CD4-positive, alpha-beta memory T cell (primary cell): ENCODE measurements around the gene GID4. TPM values are rescaled to one million over a fixed set of nuclear protein-coding genes. Genes with fewer than 3 reads are reported as not detected.
A peak's percentile ranks its signal among the peaks of the same experiment; 100 is the strongest.

Source experiments
- CTCF ChIA-PET: fragments of 350-600 bp; sonication (Branson Sonifier 250); formaldehyde crosslinking; loops from one replicate; lab custom pipeline; 2021; ENCODE audit warnings: inconsistent platforms; ENCODE audit not compliant: partially characterized antibody; lab: Charles Lee
- POLR2A ChIA-PET: fragments of 350-600 bp; sonication (Branson Sonifier 250); formaldehyde crosslinking; loops from one replicate; lab custom pipeline; 2021; ENCODE audit not compliant: partially characterized antibody; lab: Charles Lee
- DNase-seq, 5 donors: peaks; one replicate each; pipeline versions ENCODE4 v3.0.0 to v3.0.0-alpha.2; 2020 to 2022; ENCODE audit warnings: mixed read lengths in 1 of 5
- H3K27ac ChIP-seq: one replicate; pipeline ENCODE4 v1.7.0; 2013; ENCODE audit warnings: low read depth, low read length
- H3K27me3 ChIP-seq: 2 replicates; pipeline ENCODE4 v1.7.0; 2013; ENCODE audit warnings: mild to moderate bottlenecking, low read length, moderate library complexity; ENCODE audit not compliant: insufficient read depth
- H3K36me3 ChIP-seq: 2 replicates; pipeline ENCODE4 v1.7.0; 2013; ENCODE audit warnings: mild to moderate bottlenecking, low read length, moderate library complexity; ENCODE audit not compliant: insufficient read depth
- H3K4me1 ChIP-seq: 2 replicates; pipeline ENCODE4 v1.7.0; 2013; ENCODE audit warnings: mild to moderate bottlenecking, low read length, moderate library complexity; ENCODE audit not compliant: insufficient read depth
- H3K4me3 ChIP-seq, 2 donors: one replicate each; pipeline ENCODE4 v1.7.0; 2013; ENCODE audit warnings: low read length in 2 of 2, mild to moderate bottlenecking in 1 of 2
- H3K9me3 ChIP-seq, 2 donors: one replicate each; pipeline ENCODE4 v1.7.0; 2013; ENCODE audit warnings: low read length in 2 of 2, control low read depth in 1 of 2; ENCODE audit not compliant: control insufficient read depth in 1 of 2
- H3K27ac Mint-ChIP-seq, 7 donors: one replicate each; pipeline ENCODE4 v1.8.0; 2020 to 2021; ENCODE audit warnings: mixed read lengths in 7 of 7, mild to moderate bottlenecking in 6 of 7, inconsistent platforms in 3 of 7, moderate library complexity in 3 of 7
- H3K27me3 Mint-ChIP-seq, 2 donors: one replicate each; pipeline ENCODE4 v1.8.0; 2020 to 2021; ENCODE audit warnings: mixed read lengths in 2 of 2
- H3K36me3 Mint-ChIP-seq, 2 donors: one replicate each; pipeline ENCODE4 v1.8.0; 2020 to 2021; ENCODE audit warnings: mixed read lengths in 2 of 2, inconsistent platforms in 1 of 2, mild to moderate bottlenecking in 1 of 2
- H3K4me1 Mint-ChIP-seq, 4 donors: one replicate each; pipeline ENCODE4 v1.8.0; 2020 to 2021; ENCODE audit warnings: mixed read lengths in 4 of 4, mild to moderate bottlenecking in 1 of 4
- H3K4me3 Mint-ChIP-seq, 8 donors: one replicate each; pipeline ENCODE4 v1.8.0; 2020 to 2021; ENCODE audit warnings: mixed read lengths in 8 of 8, mild to moderate bottlenecking in 7 of 8, moderate library complexity in 6 of 8, inconsistent platforms in 3 of 8
- H3K9me3 Mint-ChIP-seq, 8 donors: one replicate each; pipeline ENCODE4 v1.8.0; 2020 to 2021; ENCODE audit warnings: mixed read lengths in 8 of 8, mild to moderate bottlenecking in 5 of 8, inconsistent platforms in 3 of 8, moderate library complexity in 1 of 8
- intact Hi-C: fragments of 100-400 bp; cut with micrococcal nuclease; formaldehyde crosslinking; loops from one replicate; pipeline ENCODE4 v1.15.1; 2023
- polyA plus RNA-seq, 2 donors: library from polyadenylated mRNA; unstranded; fragments of 300-500 nt; fragmentation: Illumina TruSeq; gene quantifications; one replicate each; pipeline ENCODE4 v1.2.3, GENCODE V29; 2021
- total RNA-seq, 2 experiments: library from RNA; stranded (reverse); gene quantifications; one replicate each; pipeline ENCODE4 v1.2.3, GENCODE V29; 2021

Gene GID4
- total and polyA plus RNA-seq, 4 experiments from 2014 or later: 6.5 to 13.1 (median 9.8) TPM

DNA sequence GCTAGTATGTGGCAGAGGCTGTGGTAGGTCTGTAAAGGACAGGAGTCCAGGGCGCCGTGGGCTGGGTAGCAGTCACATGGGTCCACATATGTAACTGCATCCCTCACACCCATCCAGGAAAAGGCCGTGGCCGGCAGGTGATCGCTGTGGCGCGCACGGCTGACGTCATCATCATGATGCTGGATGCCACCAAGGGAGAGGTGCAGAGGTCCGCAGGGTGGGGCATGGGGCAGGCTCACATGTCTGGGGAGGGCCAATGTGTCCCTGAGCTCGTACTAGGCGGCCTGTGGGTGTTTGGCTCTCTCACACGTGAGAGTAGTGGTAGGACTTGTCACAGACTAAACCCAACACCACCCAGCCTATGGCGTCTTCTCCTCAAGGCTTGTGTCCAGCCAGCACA is 60.3 kb downstream of the GID4 start:
- CTCF ChIA-PET: no interaction called here
- peaks cover 15 to 52% of the 10 kb centered on the region in 2 donors for H3K36me3 Mint-ChIP-seq
- H3K27me3 Mint-ChIP-seq: no peaks in the 10 kb centered on the region
- H3K9me3 Mint-ChIP-seq: no peaks in the 10 kb centered on the region
- no peak overlapping the region for H3K4me3 ChIP-seq
- H3K4me3 Mint-ChIP-seq: no peak overlapping the region
- H3K27me3 ChIP-seq: no peaks in the 10 kb centered on the region
- H3K4me1 Mint-ChIP-seq: peaks cover 2 to 9% (median 5%) of the 10 kb centered on the region in 4 donors
- intact Hi-C loops: no loop called here
- H3K4me1 ChIP-seq: no peaks in the 10 kb centered on the region
- H3K9me3 ChIP-seq: no peaks in the 10 kb centered on the region
- POLR2A ChIA-PET: no interaction called here
- H3K27ac Mint-ChIP-seq: peak overlapping the region in 2 of 7 donors; percentile 11 to 42
- H3K36me3 ChIP-seq: peaks cover 47% of the 10 kb centered on the region
- H3K27ac ChIP-seq: no peak overlapping the region
- DNase-seq: no peak

GRCh38 chr17:18100616-18101015 is 61.4 kb downstream of the GID4 start:
- no peak overlapping the region for H3K27ac ChIP-seq
- no peak overlapping the region for H3K27ac Mint-ChIP-seq
- H3K4me3 ChIP-seq: no peak overlapping the region
- ChIA-PET CTCF (no interaction called here), POLR2A (no interaction called here)
- H3K27me3 Mint-ChIP-seq: no peaks in the 10 kb centered on the region
- no peaks in the 10 kb centered on the region for H3K27me3 ChIP-seq
- peaks cover 44% of the 10 kb centered on the region for H3K36me3 ChIP-seq
- no peaks in the 10 kb centered on the region for H3K9me3 ChIP-seq
- intact Hi-C loops: no loop called here
- no peaks in the 10 kb centered on the region for H3K9me3 Mint-ChIP-seq
- H3K4me1 Mint-ChIP-seq: peaks cover 2 to 9% (median 5%) of the 10 kb centered on the region in 4 donors
- no peaks in the 10 kb centered on the region for H3K4me1 ChIP-seq
- H3K4me3 Mint-ChIP-seq: no peak overlapping the region
- peaks cover 13 to 52% of the 10 kb centered on the region in 2 donors for H3K36me3 Mint-ChIP-seq
- no peak for DNase-seq

DNA sequence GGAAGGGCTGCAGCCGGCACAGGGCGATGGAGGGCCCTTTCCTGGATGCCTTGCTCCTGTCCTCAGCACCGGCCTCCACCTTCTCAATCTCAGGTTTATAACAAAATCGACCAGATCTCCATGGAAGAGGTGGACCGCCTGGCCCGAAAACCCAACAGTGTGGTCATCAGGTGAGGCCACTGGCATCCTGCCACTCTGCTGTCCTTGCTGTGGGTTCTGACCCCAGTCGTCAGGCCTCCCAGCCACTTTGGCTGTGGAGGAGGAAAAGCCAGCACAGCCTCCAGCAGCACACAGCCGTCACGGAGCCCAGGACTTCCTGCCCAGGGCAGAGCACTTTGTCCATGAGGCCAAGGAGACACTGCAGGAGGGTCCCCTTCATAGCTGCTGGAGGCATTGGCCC is 62.6 kb downstream of the GID4 start:
- peak overlapping the region in 1 of 7 donors; percentile 14 for H3K27ac Mint-ChIP-seq
- H3K9me3 Mint-ChIP-seq: no peaks in the 10 kb centered on the region
- Histone ChIP-seq H3K36me3 (peaks cover 36% of the 10 kb centered on the region), H3K4me1 (no peaks in the 10 kb centered on the region), H3K27me3 (no peaks in the 10 kb centered on the region), H3K4me3 (no peak overlapping the region), H3K27ac (no peak overlapping the region), H3K9me3 (no peaks in the 10 kb centered on the region)
- POLR2A ChIA-PET: no interaction called here
- no peak overlapping the region for H3K4me3 Mint-ChIP-seq
- H3K4me1 Mint-ChIP-seq: no peaks in the 10 kb centered on the region
- intact Hi-C loops: no loop called here
- CTCF ChIA-PET: no interaction called here
- no peaks in the 10 kb centered on the region for H3K27me3 Mint-ChIP-seq
- H3K36me3 Mint-ChIP-seq: peaks cover 1 to 45% of the 10 kb centered on the region in 2 donors
- no peak for DNase-seq

DNA sequence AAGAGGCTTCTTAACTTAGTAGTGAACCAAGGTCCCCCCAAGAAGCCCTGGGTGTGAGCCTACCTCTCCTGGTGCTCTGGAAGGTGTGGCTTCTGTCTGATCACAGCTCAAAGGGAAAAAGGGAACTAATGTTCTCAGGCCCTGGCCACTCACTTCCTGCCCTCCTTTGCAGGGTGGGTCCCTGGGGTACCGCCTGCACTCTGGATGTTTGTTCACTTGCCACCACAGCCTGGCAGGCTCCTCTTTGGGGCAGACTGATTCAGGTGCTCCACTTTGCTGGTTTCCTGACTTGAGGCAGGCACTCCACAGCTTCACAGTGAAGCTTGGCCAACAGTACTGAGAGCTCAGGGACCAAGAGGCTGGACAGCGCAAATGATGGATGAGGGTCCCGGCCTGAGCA is 63.4 kb downstream of the GID4 start:
- Mint-ChIP-seq H3K9me3 (no peaks in the 10 kb centered on the region), H3K27ac (peak overlapping the region in 1 of 7 donors; percentile 29), H3K4me3 (no peak overlapping the region), H3K4me1 (no peaks in the 10 kb centered on the region), H3K27me3 (no peaks in the 10 kb centered on the region), H3K36me3 (peaks cover 3 to 46% of the 10 kb centered on the region in 2 donors)
- H3K27me3 ChIP-seq: no peaks in the 10 kb centered on the region
- peaks cover 33% of the 10 kb centered on the region for H3K36me3 ChIP-seq
- ChIA-PET CTCF (no interaction called here), POLR2A (no interaction called here)
- H3K27ac ChIP-seq: no peak overlapping the region
- H3K4me3 ChIP-seq: no peak overlapping the region
- intact Hi-C loops: no loop called here
- no peaks in the 10 kb centered on the region for H3K9me3 ChIP-seq
- no peaks in the 10 kb centered on the region for H3K4me1 ChIP-seq
- DNase-seq: no peak

DNA sequence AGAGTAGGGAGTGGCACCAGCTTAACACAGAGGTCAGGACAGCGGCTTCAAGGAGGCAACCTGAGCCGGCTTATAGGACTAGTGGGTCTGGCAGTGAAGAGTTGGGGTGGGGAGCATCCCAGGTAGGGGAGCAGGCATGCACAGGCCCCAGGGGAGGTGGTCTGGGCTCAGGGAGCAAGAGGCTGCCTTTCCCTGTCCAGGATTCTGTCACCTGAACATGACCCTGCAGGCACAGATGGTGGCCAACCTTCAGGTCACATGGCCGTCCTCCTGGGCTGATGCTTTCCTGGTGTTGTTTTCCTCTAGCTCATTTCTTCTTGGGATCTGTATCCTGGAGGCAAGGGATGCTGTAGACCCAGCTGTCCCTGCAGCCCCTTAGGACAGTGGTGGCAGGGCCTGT is 65.8 kb downstream of the GID4 start:
- Mint-ChIP-seq H3K4me1 (no peaks in the 10 kb centered on the region), H3K27ac (peak overlapping the region in 1 of 7 donors; percentile 3), H3K4me3 (peak overlapping the region in 1 of 8 donors; percentile 41), H3K9me3 (no peaks in the 10 kb centered on the region), H3K36me3 (peaks cover 3 to 32% of the 10 kb centered on the region in 2 donors), H3K27me3 (no peaks in the 10 kb centered on the region)
- H3K4me3 ChIP-seq: no peak overlapping the region
- H3K36me3 ChIP-seq: peaks cover 15% of the 10 kb centered on the region
- intact Hi-C loops: no loop called here
- no peak overlapping the region for H3K27ac ChIP-seq
- DNase-seq: no peak
- H3K27me3 ChIP-seq: no peaks in the 10 kb centered on the region
- no peaks in the 10 kb centered on the region for H3K9me3 ChIP-seq
- no peaks in the 10 kb centered on the region for H3K4me1 ChIP-seq
- CTCF ChIA-PET: no interaction called here
- POLR2A ChIA-PET: no interaction called here

GRCh38 chr17:18105595-18105994 is 66.4 kb downstream of the GID4 start:
- no peaks in the 10 kb centered on the region for H3K9me3 Mint-ChIP-seq
- peaks cover 3 to 32% of the 10 kb centered on the region in 2 donors for H3K36me3 Mint-ChIP-seq
- H3K27me3 ChIP-seq: no peaks in the 10 kb centered on the region
- ChIA-PET POLR2A (no interaction called here), CTCF (no interaction called here)
- peaks cover 14% of the 10 kb centered on the region for H3K36me3 ChIP-seq
- H3K4me1 Mint-ChIP-seq: no peaks in the 10 kb centered on the region
- intact Hi-C loops: no loop called here
- no peaks in the 10 kb centered on the region for H3K4me1 ChIP-seq
- H3K27ac Mint-ChIP-seq: no peak overlapping the region
- H3K9me3 ChIP-seq: no peaks in the 10 kb centered on the region
- no peaks in the 10 kb centered on the region for H3K27me3 Mint-ChIP-seq
- H3K4me3 Mint-ChIP-seq: no peak overlapping the region
- no peak overlapping the region for H3K27ac ChIP-seq
- no peak overlapping the region for H3K4me3 ChIP-seq
- no peak for DNase-seq

DNA sequence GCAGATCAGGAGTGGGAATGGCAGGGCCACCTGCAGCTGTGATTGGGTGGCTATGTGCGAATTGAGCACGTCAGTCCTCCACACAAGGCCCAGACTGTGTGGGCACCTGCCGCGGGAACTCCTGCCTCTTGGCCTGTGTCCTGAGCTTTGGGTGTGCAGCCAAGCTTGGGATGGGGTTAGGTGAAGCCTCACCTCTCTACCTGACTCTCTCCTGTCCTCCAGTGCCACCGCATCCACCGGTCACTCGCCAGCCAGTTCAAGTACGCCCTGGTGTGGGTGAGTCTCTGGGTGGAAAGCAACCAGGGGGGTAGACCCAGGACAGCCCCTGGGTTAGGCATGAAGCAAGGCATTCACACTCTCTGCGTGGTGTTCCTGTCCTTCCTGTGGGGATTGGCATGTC is 67.0 kb downstream of the GID4 start:
- no peak overlapping the region for H3K4me3 Mint-ChIP-seq
- no peaks in the 10 kb centered on the region for H3K27me3 Mint-ChIP-seq
- H3K27ac Mint-ChIP-seq: no peak overlapping the region
- CTCF ChIA-PET: interaction anchor here (0.7 kb wide), 1 partner anchor 49 kb away, joined by 4 read pairs; no protein-coding TSS in a partner anchor
- POLR2A ChIA-PET: no interaction called here
- H3K9me3 ChIP-seq: no peaks in the 10 kb centered on the region
- DNase-seq: no peak
- no peaks in the 10 kb centered on the region for H3K27me3 ChIP-seq
- peaks cover 3 to 32% of the 10 kb centered on the region in 2 donors for H3K36me3 Mint-ChIP-seq
- no peaks in the 10 kb centered on the region for H3K9me3 Mint-ChIP-seq
- no peak overlapping the region for H3K27ac ChIP-seq
- H3K4me1 ChIP-seq: no peaks in the 10 kb centered on the region
- intact Hi-C loops: no loop called here
- H3K36me3 ChIP-seq: peaks cover 9% of the 10 kb centered on the region
- H3K4me3 ChIP-seq: no peak overlapping the region
- no peaks in the 10 kb centered on the region for H3K4me1 Mint-ChIP-seq
